ELF-1 (cell line): ENCODE results near the gene PEPD.
A peak's percentile ranks its signal among the peaks of the same experiment; 100 is the strongest.

ENCODE experiments used
- DNase-seq: peaks from one replicate; pipeline ENCODE4 v3.0.0-alpha.2; 2016; ENCODE audit warnings: low read depth, low spot score

The PEPD gene

GRCh38 chr19:33459222-33460090 is 62.1 kb downstream of the PEPD start:
- no peak for DNase-seq

GRCh38 chr19:33458807-33459206 is 62.8 kb downstream of the PEPD start:
- no peak for DNase-seq

- no peak for DNase-seq
These were observed 63.4 kb downstream of the PEPD start for GRCh38 chr19:33458171-33458633.

- no peak for DNase-seq
These were observed 64.8 kb downstream of the PEPD start for GRCh38 chr19:33456845-33457220.

- DNase-seq: no peak
These were observed 65.3 kb downstream of the PEPD start for GRCh38 chr19:33456076-33456844.

- no peak for DNase-seq
These were observed 68.3 kb downstream of the PEPD start for GRCh38 chr19:33453265-33453664.

- peak; percentile 15 for DNase-seq
These were observed 70.9 kb downstream of the PEPD start for GRCh38 chr19:33450689-33451088.

- DNase-seq: no peak
These were observed 71.8 kb downstream of the PEPD start for GRCh38 chr19:33449799-33450198.

- DNase-seq: no peak
These were observed 73.5 kb downstream of the PEPD start for GRCh38 chr19:33448159-33448516.

- no peak for DNase-seq
These were observed 74.0 kb downstream of the PEPD start for GRCh38 chr19:33447336-33448158.

- no peak for DNase-seq
These were observed 75.0 kb downstream of the PEPD start for GRCh38 chr19:33446330-33447293.

- no peak for DNase-seq
These were observed 75.9 kb downstream of the PEPD start for GRCh38 chr19:33445442-33446329.

- DNase-seq: no peak
These were observed 76.8 kb downstream of the PEPD start for GRCh38 chr19:33444562-33445441.

- no peak for DNase-seq
These were observed 77.7 kb downstream of the PEPD start for GRCh38 chr19:33443638-33444561.

GRCh38 chr19:33442706-33443105 is 78.9 kb downstream of the PEPD start:
- no peak for DNase-seq

GRCh38 chr19:33441828-33442227 is 79.8 kb downstream of the PEPD start:
- no peak for DNase-seq

GRCh38 chr19:33441277-33441699 is 80.3 kb downstream of the PEPD start:
- DNase-seq: no peak

- no peak for DNase-seq
These were observed 80.9 kb downstream of the PEPD start for GRCh38 chr19:33440682-33441081.
